H1 (cell line): ENCODE results near the gene ADAMTS13. TPM values are rescaled to one million over a fixed set of nuclear protein-coding genes. Genes with fewer than 3 reads are reported as not detected.

Experiments
- BACH1 ChIP-seq: IDR thresholded peaks from 2 replicates; pipeline ENCODE4 v1.6.1; 2012; ENCODE audit warnings: low read length, improper control_type of control experiment
- EP300 ChIP-seq, 2 experiments: IDR thresholded peaks; 1 replicate in 1 of 2; 2 replicates in 1 of 2; pipeline ENCODE4 v1.6.1; 2011 to 2012; ENCODE audit warnings: low read depth in 2 of 2, low read length in 2 of 2, mild to moderate bottlenecking in 2 of 2, borderline replicate concordance in 1 of 2, inconsistent platforms in 1 of 2, moderate library complexity in 1 of 2
- GTF2F1 ChIP-seq: IDR thresholded peaks from 2 replicates; pipeline ENCODE4 v1.6.1; 2012; ENCODE audit warnings: low read depth, low read length, improper control_type of control experiment, borderline replicate concordance
- KDM5A ChIP-seq: fragments of 200-600 bp; IDR thresholded peaks from 2 replicates; pipeline ENCODE4 v1.7.1; 2012; ENCODE audit warnings: mild to moderate bottlenecking, low read length, inconsistent platforms, mixed read lengths
- PHF8 ChIP-seq: fragments of 200-600 bp; sonication (generic); conservative IDR thresholded peaks from 2 replicates; pipeline ENCODE4 v1.7.1; 2012; ENCODE audit warnings: low read depth, mild to moderate bottlenecking, inconsistent platforms, low read length, moderate library complexity
- POU5F1 ChIP-seq: IDR thresholded peaks from 2 replicates; pipeline ENCODE4 v1.6.1; 2011; ENCODE audit warnings: low read depth, mild to moderate bottlenecking, low read length, moderate library complexity
- RBBP5 ChIP-seq: IDR thresholded peaks from 2 replicates; pipeline ENCODE4 v1.7.1; 2012; ENCODE audit warnings: low read depth, mild to moderate bottlenecking, inconsistent platforms, low read length, moderate library complexity, borderline replicate concordance
- RXRA ChIP-seq: IDR thresholded peaks from 2 replicates; pipeline ENCODE4 v1.6.1; 2011; ENCODE audit warnings: low read depth, mild to moderate bottlenecking, low read length, moderate library complexity; ENCODE audit not compliant: insufficient read depth
- TCF12 ChIP-seq: IDR thresholded peaks from 2 replicates; pipeline ENCODE4 v1.6.1; 2011; ENCODE audit warnings: low read depth, mild to moderate bottlenecking, low read length
- polyA plus RNA-seq, 7 experiments: library from polyadenylated mRNA; depleted of rRNA in 3 of 7; stranded (reverse) in 5 of 7; unstranded in 2 of 7; fragments of >200 nt in 5 of 7; fragments of 200-250 nt in 2 of 7; gene quantifications; 1 replicate in 5 of 7; 2 replicates in 1 of 7; 4 replicates in 1 of 7; pipeline versions ENCODE4 v1.2.1 to v1.2.3, GENCODE V29; 2011 to 2013; ENCODE audit warnings: missing spikeins in 2 of 7, mixed read lengths in 2 of 7
- total RNA-seq: library from RNA; stranded (reverse); fragmentation: NEBNext Ultra II Directional; extraction: Animal tissue kit (Norgen Biotek cat#: 25700); gene quantifications from 2 replicates; pipeline ENCODE4 v1.2.1, GENCODE V29; 2021
- TF ChIP-seq, protein P1 (sequence below): fragments of 300-600 bp; sonication (generic); IDR thresholded peaks from 2 replicates; pipeline ENCODE4 v1.7.1; 2012; ENCODE audit warnings: low read length, moderate library complexity, mild to moderate bottlenecking, inconsistent platforms; ENCODE audit not compliant: insufficient replicate concordance

ADAMTS13 gene
- total and polyA plus RNA-seq, 2 of the 8 experiments (the other 6 are each of a cell fraction or from before 2014, with no cell fraction given) = 4.4 to 5.8 TPM

DNA sequence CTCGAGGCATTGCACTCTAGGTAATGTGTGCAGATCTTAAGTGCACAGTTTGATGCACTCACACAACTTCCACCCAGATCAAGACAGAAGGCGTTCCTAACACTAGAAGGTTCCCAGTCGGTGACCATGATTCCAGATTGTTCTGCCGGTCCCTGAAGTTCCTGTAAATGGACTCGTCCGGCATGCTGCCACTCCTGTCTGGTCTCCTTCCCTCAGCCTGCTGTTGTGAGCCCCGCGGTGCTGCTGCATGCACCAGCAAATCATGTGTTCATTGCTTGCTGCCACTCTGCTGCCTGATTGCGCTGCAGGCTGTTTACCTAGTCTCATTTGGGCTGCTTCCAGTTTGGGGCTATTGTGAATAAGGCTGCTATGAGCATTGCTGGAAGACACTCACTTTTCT, 34.5 kb upstream of the ADAMTS13 start (continued):
- TF ChIP-seq, protein P1, sequence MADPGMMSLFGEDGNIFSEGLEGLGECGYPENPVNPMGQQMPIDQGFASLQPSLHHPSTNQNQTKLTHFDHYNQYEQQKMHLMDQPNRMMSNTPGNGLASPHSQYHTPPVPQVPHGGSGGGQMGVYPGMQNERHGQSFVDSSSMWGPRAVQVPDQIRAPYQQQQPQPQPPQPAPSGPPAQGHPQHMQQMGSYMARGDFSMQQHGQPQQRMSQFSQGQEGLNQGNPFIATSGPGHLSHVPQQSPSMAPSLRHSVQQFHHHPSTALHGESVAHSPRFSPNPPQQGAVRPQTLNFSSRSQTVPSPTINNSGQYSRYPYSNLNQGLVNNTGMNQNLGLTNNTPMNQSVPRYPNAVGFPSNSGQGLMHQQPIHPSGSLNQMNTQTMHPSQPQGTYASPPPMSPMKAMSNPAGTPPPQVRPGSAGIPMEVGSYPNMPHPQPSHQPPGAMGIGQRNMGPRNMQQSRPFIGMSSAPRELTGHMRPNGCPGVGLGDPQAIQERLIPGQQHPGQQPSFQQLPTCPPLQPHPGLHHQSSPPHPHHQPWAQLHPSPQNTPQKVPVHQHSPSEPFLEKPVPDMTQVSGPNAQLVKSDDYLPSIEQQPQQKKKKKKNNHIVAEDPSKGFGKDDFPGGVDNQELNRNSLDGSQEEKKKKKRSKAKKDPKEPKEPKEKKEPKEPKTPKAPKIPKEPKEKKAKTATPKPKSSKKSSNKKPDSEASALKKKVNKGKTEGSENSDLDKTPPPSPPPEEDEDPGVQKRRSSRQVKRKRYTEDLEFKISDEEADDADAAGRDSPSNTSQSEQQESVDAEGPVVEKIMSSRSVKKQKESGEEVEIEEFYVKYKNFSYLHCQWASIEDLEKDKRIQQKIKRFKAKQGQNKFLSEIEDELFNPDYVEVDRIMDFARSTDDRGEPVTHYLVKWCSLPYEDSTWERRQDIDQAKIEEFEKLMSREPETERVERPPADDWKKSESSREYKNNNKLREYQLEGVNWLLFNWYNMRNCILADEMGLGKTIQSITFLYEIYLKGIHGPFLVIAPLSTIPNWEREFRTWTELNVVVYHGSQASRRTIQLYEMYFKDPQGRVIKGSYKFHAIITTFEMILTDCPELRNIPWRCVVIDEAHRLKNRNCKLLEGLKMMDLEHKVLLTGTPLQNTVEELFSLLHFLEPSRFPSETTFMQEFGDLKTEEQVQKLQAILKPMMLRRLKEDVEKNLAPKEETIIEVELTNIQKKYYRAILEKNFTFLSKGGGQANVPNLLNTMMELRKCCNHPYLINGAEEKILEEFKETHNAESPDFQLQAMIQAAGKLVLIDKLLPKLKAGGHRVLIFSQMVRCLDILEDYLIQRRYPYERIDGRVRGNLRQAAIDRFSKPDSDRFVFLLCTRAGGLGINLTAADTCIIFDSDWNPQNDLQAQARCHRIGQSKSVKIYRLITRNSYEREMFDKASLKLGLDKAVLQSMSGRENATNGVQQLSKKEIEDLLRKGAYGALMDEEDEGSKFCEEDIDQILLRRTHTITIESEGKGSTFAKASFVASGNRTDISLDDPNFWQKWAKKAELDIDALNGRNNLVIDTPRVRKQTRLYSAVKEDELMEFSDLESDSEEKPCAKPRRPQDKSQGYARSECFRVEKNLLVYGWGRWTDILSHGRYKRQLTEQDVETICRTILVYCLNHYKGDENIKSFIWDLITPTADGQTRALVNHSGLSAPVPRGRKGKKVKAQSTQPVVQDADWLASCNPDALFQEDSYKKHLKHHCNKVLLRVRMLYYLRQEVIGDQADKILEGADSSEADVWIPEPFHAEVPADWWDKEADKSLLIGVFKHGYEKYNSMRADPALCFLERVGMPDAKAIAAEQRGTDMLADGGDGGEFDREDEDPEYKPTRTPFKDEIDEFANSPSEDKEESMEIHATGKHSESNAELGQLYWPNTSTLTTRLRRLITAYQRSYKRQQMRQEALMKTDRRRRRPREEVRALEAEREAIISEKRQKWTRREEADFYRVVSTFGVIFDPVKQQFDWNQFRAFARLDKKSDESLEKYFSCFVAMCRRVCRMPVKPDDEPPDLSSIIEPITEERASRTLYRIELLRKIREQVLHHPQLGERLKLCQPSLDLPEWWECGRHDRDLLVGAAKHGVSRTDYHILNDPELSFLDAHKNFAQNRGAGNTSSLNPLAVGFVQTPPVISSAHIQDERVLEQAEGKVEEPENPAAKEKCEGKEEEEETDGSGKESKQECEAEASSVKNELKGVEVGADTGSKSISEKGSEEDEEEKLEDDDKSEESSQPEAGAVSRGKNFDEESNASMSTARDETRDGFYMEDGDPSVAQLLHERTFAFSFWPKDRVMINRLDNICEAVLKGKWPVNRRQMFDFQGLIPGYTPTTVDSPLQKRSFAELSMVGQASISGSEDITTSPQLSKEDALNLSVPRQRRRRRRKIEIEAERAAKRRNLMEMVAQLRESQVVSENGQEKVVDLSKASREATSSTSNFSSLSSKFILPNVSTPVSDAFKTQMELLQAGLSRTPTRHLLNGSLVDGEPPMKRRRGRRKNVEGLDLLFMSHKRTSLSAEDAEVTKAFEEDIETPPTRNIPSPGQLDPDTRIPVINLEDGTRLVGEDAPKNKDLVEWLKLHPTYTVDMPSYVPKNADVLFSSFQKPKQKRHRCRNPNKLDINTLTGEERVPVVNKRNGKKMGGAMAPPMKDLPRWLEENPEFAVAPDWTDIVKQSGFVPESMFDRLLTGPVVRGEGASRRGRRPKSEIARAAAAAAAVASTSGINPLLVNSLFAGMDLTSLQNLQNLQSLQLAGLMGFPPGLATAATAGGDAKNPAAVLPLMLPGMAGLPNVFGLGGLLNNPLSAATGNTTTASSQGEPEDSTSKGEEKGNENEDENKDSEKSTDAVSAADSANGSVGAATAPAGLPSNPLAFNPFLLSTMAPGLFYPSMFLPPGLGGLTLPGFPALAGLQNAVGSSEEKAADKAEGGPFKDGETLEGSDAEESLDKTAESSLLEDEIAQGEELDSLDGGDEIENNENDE = no peak
- no peak for TF ChIP-seq POU5F1
- no peak for TF ChIP-seq PHF8
- no peak for TF ChIP-seq RXRA
- TF ChIP-seq RBBP5 = no peak
- no peak for TF ChIP-seq TCF12
- no peak for TF ChIP-seq EP300 (IDR thresholded peaks at IDR 0.05; ENCODE audit: borderline replicate concordance in 1 of 2, low read depth in 2 of 2, low read length in 2 of 2)
- no peak for TF ChIP-seq KDM5A
- TF ChIP-seq GTF2F1 = no peak
- TF ChIP-seq BACH1 = no peak
